ENCODE measurements around the gene PTPRT. TPM values are rescaled to one million over a fixed set of nuclear protein-coding genes. Genes with fewer than 3 reads are reported as not detected.
A peak's percentile ranks its signal among the peaks of the same experiment; 100 is the strongest.

PTPRT gene
- polyA plus RNA-seq, 1 of the 3 experiments (the other 2 are of a cell fraction): not detected

GRCh38 chr20:42080956-42081355 is 1108.8 kb downstream of the PTPRT start:
- H3K36me3 ChIP-seq (replicated peaks in 1 of 2; ENCODE audit: control insufficient read depth in 1 of 2, insufficient read depth in 2 of 2, low read length in 1 of 2): no peaks in the 10 kb centered on the region
- peak overlapping the region in 1 of 2 experiments; percentile 97; a peak in 1 of 4 replicates for H3K27ac ChIP-seq (ENCODE audit: low read depth in 2 of 2, low read length in 1 of 2)
- no peaks in the 10 kb centered on the region for H3F3A ChIP-seq (replicated peaks; ENCODE audit: insufficient read depth)
- 14% methylated on average over 4 of the region's 4 CpGs for WGBS (ENCODE audit: low lambda C conversion rate)
- POLR2A ChIA-PET: no interaction called here
- no peaks in the 10 kb centered on the region for H3K9me3 ChIP-seq
- H3K9ac ChIP-seq: no peak overlapping the region
- no peaks in the 10 kb centered on the region for H4K20me1 ChIP-seq (ENCODE audit: insufficient read depth)
- H3K27me3 ChIP-seq (ENCODE audit: insufficient read depth): no peaks in the 10 kb centered on the region
- H3K4me2 ChIP-seq: no peak overlapping the region
- no peak for TF ChIP-seq FOXM1 (IDR thresholded peaks at IDR 0.05; ENCODE audit: low read depth)
- no peak for TF ChIP-seq EZH2phosphoT487 (IDR thresholded peaks at IDR 0.05; ENCODE audit: borderline replicate concordance, low read depth)
- TF ChIP-seq RAD21 (IDR thresholded peaks at IDR 0.05; ENCODE audit: low read length): no peak
- TF ChIP-seq POLR2AphosphoS5 (IDR thresholded peaks at IDR 0.05; ENCODE audit: low read depth, low read length): no peak
- TF ChIP-seq FOSL2 (IDR thresholded peaks at IDR 0.05; ENCODE audit: borderline replicate concordance, low read depth): no peak
- TF ChIP-seq YY1 (IDR thresholded peaks at IDR 0.05; ENCODE audit: low read depth): no peak
- no peak for TF ChIP-seq REST (IDR thresholded peaks at IDR 0.05; ENCODE audit: low read depth, low read length)
- peaks cover 0 to 32% of the 10 kb centered on the region in 2 experiments; a peak in 2 of 4 replicates for H3K4me1 ChIP-seq (ENCODE audit: control insufficient read depth in 1 of 2, insufficient read depth in 2 of 2, low read depth in 1 of 2, low read length in 1 of 2)
- CTCF ChIA-PET: no interaction called here
- H3K79me2 ChIP-seq (ENCODE audit: insufficient read depth): no peaks in the 10 kb centered on the region
- no peak for DNase-seq
- H3K9me2 ChIP-seq: no peaks in the 10 kb centered on the region
- no peak overlapping the region for H3K4me3 ChIP-seq (ENCODE audit: low read depth in 2 of 2, low read length in 1 of 2)
- no peak overlapping the region for H2AFZ ChIP-seq (ENCODE audit: low read depth)

GRCh38 chr20:42074944-42075343 is 1114.8 kb downstream of the PTPRT start:
- POLR2A ChIA-PET: no interaction called here
- Histone ChIP-seq H3K36me3 (replicated peaks in 1 of 2; ENCODE audit: control insufficient read depth in 1 of 2, insufficient read depth in 2 of 2, low read length in 1 of 2) (no peaks in the 10 kb centered on the region), H3K27ac (ENCODE audit: low read depth in 2 of 2, low read length in 1 of 2) (no peak overlapping the region), H3K9ac (no peak overlapping the region), H3K79me2 (ENCODE audit: insufficient read depth) (no peaks in the 10 kb centered on the region), H3K9me3 (no peaks in the 10 kb centered on the region), H3F3A (replicated peaks; ENCODE audit: insufficient read depth) (no peaks in the 10 kb centered on the region), H3K9me2 (no peaks in the 10 kb centered on the region), H3K4me2 (no peak overlapping the region), H3K4me3 (ENCODE audit: low read depth in 2 of 2, low read length in 1 of 2) (no peak overlapping the region), H3K4me1 (ENCODE audit: control insufficient read depth in 1 of 2, insufficient read depth in 2 of 2, low read depth in 1 of 2, low read length in 1 of 2) (no peaks in the 10 kb centered on the region; a peak in 1 of 4 replicates), H4K20me1 (ENCODE audit: insufficient read depth) (no peaks in the 10 kb centered on the region), H2AFZ (ENCODE audit: low read depth) (no peak overlapping the region), H3K27me3 (ENCODE audit: insufficient read depth) (no peaks in the 10 kb centered on the region)
- WGBS (ENCODE audit: low lambda C conversion rate): 22% methylated on average over 1 of the region's 1 CpG
- CTCF ChIA-PET: interaction anchor here (0.5 kb wide), 1 partner anchor 1439 kb away, joined by 3 read pairs; no protein-coding TSS in a partner anchor
- no peak for DNase-seq
- no peak for TF ChIP-seq TCF12 (IDR thresholded peaks at IDR 0.05)
- TF ChIP-seq FOXJ3 (CRISPR knock-in tag; IDR thresholded peaks at IDR 0.05): no peak
- no peak for TF ChIP-seq POLR2AphosphoS5 (IDR thresholded peaks at IDR 0.05; ENCODE audit: low read depth, low read length)
- no peak for TF ChIP-seq CTCF (IDR thresholded peaks at IDR 0.05)
- TF ChIP-seq RAD21 (IDR thresholded peaks at IDR 0.05; ENCODE audit: low read length): no peak
- TF ChIP-seq EP300 (IDR thresholded peaks at IDR 0.05; ENCODE audit: borderline replicate concordance in 1 of 2, low read depth in 1 of 2, low read length in 1 of 2): no peak
- no peak for TF ChIP-seq RFX5 (IDR thresholded peaks at IDR 0.05; ENCODE audit: low read length)
- TF ChIP-seq FOSL2 (IDR thresholded peaks at IDR 0.05; ENCODE audit: borderline replicate concordance, low read depth): no peak
- no peak for TF ChIP-seq RXRA (IDR thresholded peaks at IDR 0.05; ENCODE audit: borderline replicate concordance, low read depth)
- no peak for TF ChIP-seq MXI1 (IDR thresholded peaks at IDR 0.05; ENCODE audit: low read depth, low read length)
- TF ChIP-seq GATA2 (CRISPR knock-in tag; IDR thresholded peaks at IDR 0.05): no peak
- no peak for TF ChIP-seq IRF3 (IDR thresholded peaks at IDR 0.05; ENCODE audit: low read depth, low read length)
- no peak for TF ChIP-seq PBX3 (IDR thresholded peaks at IDR 0.05)
- TF ChIP-seq ELF1 (IDR thresholded peaks at IDR 0.05): no peak

Data from SK-N-SH (cell line).